ENCODE measurements around the gene SLC29A3.

Gene SLC29A3

DNA sequence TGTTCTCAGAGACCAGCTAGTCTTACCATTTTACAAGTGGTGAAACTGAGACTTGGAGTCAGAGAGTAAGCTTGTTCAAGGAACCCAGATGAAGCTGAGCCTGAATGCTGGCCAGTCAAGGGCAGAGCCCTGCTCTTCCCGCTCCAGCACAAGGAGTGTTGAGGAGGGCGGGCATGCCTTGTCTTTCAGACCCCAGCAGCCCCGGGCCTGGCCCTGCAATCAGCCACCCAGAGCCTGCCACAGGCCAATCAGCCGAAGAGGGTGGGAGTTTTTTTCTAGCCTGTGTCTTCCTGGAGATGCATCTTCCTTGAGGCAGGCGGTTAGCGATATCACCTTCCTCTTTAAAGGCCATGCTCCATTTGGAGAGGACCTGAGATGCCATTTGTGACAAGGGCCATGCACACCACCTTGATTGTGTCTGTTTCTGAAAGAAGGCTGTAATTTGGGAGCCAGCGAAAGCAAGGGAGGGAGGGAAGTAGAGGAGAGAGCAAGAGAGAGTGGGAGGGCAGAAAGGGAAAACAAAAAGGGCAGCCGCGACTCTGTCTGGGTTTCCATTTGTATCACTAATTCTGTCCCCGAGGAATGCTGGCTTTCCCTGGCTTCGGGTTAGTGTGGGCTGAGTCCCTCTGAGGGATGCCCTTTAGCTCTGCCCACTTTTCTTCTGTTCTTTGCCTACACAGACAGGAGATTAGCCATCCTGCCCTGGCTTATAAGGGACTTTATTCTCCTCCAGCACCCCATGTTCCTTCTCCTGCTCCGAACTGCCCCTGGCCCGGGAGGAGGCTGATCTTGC, 85.6 kb downstream of the SLC29A3 start:
- in situ Hi-C loops (cut with HindIII; ENCODE audit: low pct_unique_long_range_greater_than_20kb, low sequenced_read_pairs): no loop called here
- DNase-seq (ENCODE audit: low read depth in 1 of 2, low spot score in 1 of 2): no peak

DNA sequence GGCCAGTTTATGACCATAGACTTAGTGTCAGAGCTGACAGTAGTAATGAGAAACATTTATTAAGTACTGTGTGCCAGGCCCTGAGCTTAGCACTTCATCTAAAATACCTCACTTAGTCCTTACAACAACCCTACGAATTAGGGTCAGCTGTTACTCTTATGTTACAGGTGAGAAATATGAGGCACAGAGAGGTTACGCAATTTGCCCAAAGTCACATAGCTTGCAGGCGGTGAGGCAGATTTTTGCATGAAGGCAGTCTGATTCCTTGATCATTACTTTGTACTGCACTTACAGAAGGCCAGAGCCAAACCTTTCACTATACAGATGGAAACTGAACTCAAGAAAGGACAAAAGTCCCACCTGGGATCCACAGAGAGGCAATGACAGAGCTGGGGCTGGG, 87.8 kb downstream of the SLC29A3 start:
- in situ Hi-C loops (cut with HindIII; ENCODE audit: low pct_unique_long_range_greater_than_20kb, low sequenced_read_pairs): no loop called here
- no peak for TF ChIP-seq JUND (IDR thresholded peaks at IDR 0.05; ENCODE audit: low read depth)
- DNase-seq (ENCODE audit: low read depth in 1 of 2, low spot score in 1 of 2): no peak

More for the DNA sequence above, 85.6 kb downstream of the SLC29A3 start:
- no peak for TF ChIP-seq JUND (IDR thresholded peaks at IDR 0.05; ENCODE audit: low read depth)

DNA sequence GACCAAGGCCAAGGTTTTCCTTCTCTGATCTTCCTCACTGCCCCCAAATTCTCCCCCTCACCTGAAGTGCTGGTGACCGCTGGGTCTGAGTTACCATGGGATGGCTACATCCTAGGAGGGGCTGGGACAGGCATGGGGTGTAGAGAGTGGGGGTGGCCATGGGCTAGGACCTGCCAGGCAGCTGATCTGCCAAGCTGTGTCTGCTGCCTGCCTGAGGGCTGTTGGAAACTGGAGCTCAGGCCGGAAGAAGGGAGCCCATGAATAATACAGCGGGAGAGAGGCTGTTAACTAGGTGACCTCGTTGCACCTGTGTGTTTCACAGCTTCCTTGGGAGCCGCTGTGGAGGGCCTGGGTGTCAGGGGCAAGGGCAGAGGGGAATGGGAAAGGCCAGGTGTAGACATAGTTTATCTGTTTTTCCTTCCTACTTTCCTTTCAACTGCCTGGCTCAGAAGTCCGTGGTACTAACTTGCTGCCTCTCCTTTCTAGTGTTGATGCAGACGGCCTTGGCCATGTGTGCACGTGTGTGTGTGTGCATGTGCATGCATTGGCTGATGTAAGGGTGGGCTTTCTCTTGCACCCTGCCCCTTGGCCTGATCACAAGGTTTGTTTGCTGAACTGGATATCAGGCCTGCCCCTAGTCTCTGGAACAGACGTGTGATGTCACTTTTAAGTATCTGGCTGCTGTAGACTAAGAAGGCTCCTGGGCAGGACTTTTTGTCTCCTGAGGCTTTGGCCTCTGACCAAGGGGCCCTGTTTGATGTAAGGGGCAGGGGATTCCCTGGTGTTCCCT, 89.6 kb downstream of the SLC29A3 start:
- in situ Hi-C loops (cut with HindIII; ENCODE audit: low pct_unique_long_range_greater_than_20kb, low sequenced_read_pairs): no loop called here
- TF ChIP-seq JUND (IDR thresholded peaks at IDR 0.05; ENCODE audit: low read depth): no peak
- no peak for DNase-seq (ENCODE audit: low read depth in 1 of 2, low spot score in 1 of 2)

DNA sequence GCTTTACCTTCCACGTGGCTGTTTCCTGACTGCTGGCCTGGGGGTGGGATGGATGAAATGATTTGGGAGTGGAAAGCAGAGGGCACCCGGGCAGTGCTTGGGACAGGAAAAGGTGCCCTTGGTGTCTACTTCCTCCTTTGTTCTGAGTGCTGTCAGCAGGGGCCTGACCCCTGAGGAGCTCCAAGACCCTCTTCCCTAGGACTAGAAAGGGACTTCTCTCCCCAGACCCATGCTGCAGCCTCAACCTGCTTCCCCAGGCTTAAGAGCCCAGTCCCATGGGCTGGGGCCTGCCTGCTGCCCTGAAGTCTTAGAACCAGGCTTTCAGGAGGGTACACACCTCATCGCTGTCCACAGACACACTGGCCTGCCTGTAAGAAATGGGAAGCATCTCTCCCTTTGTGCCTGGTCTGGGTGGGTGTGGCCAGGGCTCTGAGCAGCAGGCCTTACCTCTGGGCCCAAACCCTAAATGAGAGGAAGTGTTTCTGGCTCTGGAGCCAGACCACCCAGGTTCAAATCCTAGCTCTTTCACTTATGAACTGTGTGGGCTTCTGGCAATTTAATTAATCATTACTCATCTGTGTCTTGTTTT, 90.6 kb downstream of the SLC29A3 start:
- no peak for TF ChIP-seq JUND (IDR thresholded peaks at IDR 0.05; ENCODE audit: low read depth)
- in situ Hi-C loops (cut with HindIII; ENCODE audit: low pct_unique_long_range_greater_than_20kb, low sequenced_read_pairs): no loop called here
- no peak for DNase-seq (ENCODE audit: low read depth in 1 of 2, low spot score in 1 of 2)

Measured in T47D (cell line).